Loucy (cell line): Measurements from ENCODE around the gene FAT1.

Experiments used
- H2AFZ ChIP-seq: fragments of 200-600 bp; sonication (generic); 2 replicates; pipeline ENCODE4 v1.6.0; 2016; ENCODE audit warnings: antibody characterized with exemption, mild to moderate bottlenecking, low read length, moderate library complexity
- H3F3A ChIP-seq: fragments of 200-600 bp; 2 replicates; pipeline ENCODE4 v1.6.0; 2016; ENCODE audit warnings: antibody characterized with exemption, low read depth, mild to moderate bottlenecking
- H3K27me3 ChIP-seq: fragments of 200-600 bp; sonication (generic); 2 replicates; pipeline ENCODE4 v1.6.1; 2014; ENCODE audit warnings: low read length, mild to moderate bottlenecking; ENCODE audit not compliant: insufficient read depth, poor library complexity, severe bottlenecking
- H3K36me3 ChIP-seq: fragments of 200-600 bp; sonication (generic); 2 replicates; pipeline ENCODE4 v1.6.1; 2016; ENCODE audit warnings: low read length; ENCODE audit not compliant: insufficient read depth
- H3K4me1 ChIP-seq: fragments of 200-600 bp; sonication (generic); 2 replicates; pipeline ENCODE4 v1.5.1; 2014; ENCODE audit warnings: low read length, mild to moderate bottlenecking; ENCODE audit not compliant: insufficient read depth, poor library complexity, severe bottlenecking
- H3K4me2 ChIP-seq: fragments of 200-600 bp; sonication (generic); 2 replicates; pipeline ENCODE4 v1.6.0; 2014; ENCODE audit warnings: antibody characterized with exemption, low read length, low read depth, mild to moderate bottlenecking; ENCODE audit not compliant: poor library complexity, severe bottlenecking
- H3K4me3 ChIP-seq: fragments of 200-600 bp; sonication (generic); 2 replicates; pipeline ENCODE4 v1.5.1; 2014; ENCODE audit warnings: low read length, mild to moderate bottlenecking, mixed read lengths; ENCODE audit not compliant: poor library complexity, severe bottlenecking
- H3K79me2 ChIP-seq: fragments of 200-600 bp; sonication (generic); 2 replicates; pipeline ENCODE4 v1.6.1; 2014; ENCODE audit warnings: low read length; ENCODE audit not compliant: insufficient read depth
- H3K9ac ChIP-seq: fragments of 200-600 bp; sonication (generic); 2 replicates; pipeline ENCODE4 v1.6.0; 2014; ENCODE audit warnings: mild to moderate bottlenecking, low read depth, low read length, moderate library complexity; ENCODE audit not compliant: poor library complexity, severe bottlenecking
- H3K9me2 ChIP-seq: fragments of 200-600 bp; sonication (generic); replicated peaks from 2 replicates; pipeline ENCODE4 v1.6.1; 2016; ENCODE audit warnings: low read depth, low read length, mixed read lengths
- H3K9me3 ChIP-seq: fragments of 200-600 bp; sonication (generic); 2 replicates; pipeline ENCODE4 v1.6.1; 2014; ENCODE audit warnings: mild to moderate bottlenecking, antibody characterized with exemption, low read length, low read depth; ENCODE audit not compliant: insufficient read depth
- H4K20me1 ChIP-seq: fragments of 200-600 bp; sonication (generic); 2 replicates; pipeline ENCODE4 v1.6.0; 2014; ENCODE audit warnings: antibody characterized with exemption, low read length, mild to moderate bottlenecking; ENCODE audit not compliant: insufficient read depth, poor library complexity, severe bottlenecking
- CTCF ChIP-seq: fragments of 200-600 bp; sonication (generic); conservative IDR thresholded peaks from 2 replicates; pipeline ENCODE4 v1.5.1; 2014; ENCODE audit warnings: mild to moderate bottlenecking, antibody characterized with exemption, low read length
- EZH2phosphoT487 ChIP-seq: fragments of 200-600 bp; IDR thresholded peaks from 2 replicates; pipeline ENCODE4 v1.6.1; 2018; ENCODE audit warnings: antibody characterized with exemption, mild to moderate bottlenecking, moderate library complexity, borderline replicate concordance

Gene FAT1

GRCh38 chr4:186557061-186557460 is 166.6 kb downstream of the FAT1 start:
- Histone ChIP-seq H3K9me2 (no peaks in the 10 kb centered on the region), H3K36me3 (no peaks in the 10 kb centered on the region), H3K9ac (no peak overlapping the region), H3K27me3 (no peaks in the 10 kb centered on the region), H2AFZ (no peak overlapping the region), H4K20me1 (no peaks in the 10 kb centered on the region), H3F3A (no peaks in the 10 kb centered on the region), H3K79me2 (no peaks in the 10 kb centered on the region), H3K4me2 (no peak overlapping the region), H3K4me1 (no peaks in the 10 kb centered on the region), H3K9me3 (no peaks in the 10 kb centered on the region), H3K4me3 (no peak overlapping the region)
- TF ChIP-seq CTCF (no peak), EZH2phosphoT487 (no peak)

GRCh38 chr4:186554914-186555827 is 168.5 kb downstream of the FAT1 start, which contains the start of gene MTNR1A:
Gene MTNR1A (minus strand): TSS chr4:186555567. CDS start chr4:186555365, 202 bp downstream.
- Histone ChIP-seq H4K20me1 (no peaks in the 10 kb centered on the region), H2AFZ (no peak within 1 kb of the TSS), H3K9me2 (no peaks in the 10 kb centered on the region), H3K4me2 (no peak within 1 kb of the TSS), H3K4me3 (no peak within 1 kb of the TSS), H3K4me1 (no peaks in the 10 kb centered on the region), H3K9ac (no peak within 1 kb of the TSS), H3K36me3 (no peaks in the 10 kb centered on the region), H3K9me3 (no peaks in the 10 kb centered on the region), H3F3A (no peaks in the 10 kb centered on the region), H3K27me3 (no peaks in the 10 kb centered on the region), H3K79me2 (no peaks in the 10 kb centered on the region)
- TF ChIP-seq CTCF (no peak), EZH2phosphoT487 (no peak)

- Histone ChIP-seq H2AFZ (no peak overlapping the region), H3K9me3 (no peaks in the 10 kb centered on the region), H3K27me3 (no peaks in the 10 kb centered on the region), H3K4me1 (no peaks in the 10 kb centered on the region), H3K4me2 (no peak overlapping the region), H3K9me2 (no peaks in the 10 kb centered on the region), H3K4me3 (no peak overlapping the region), H3F3A (no peaks in the 10 kb centered on the region), H3K9ac (no peak overlapping the region), H4K20me1 (no peaks in the 10 kb centered on the region), H3K36me3 (no peaks in the 10 kb centered on the region), H3K79me2 (no peaks in the 10 kb centered on the region)
- no peak for TF ChIP-seq CTCF
- no peak for TF ChIP-seq EZH2phosphoT487
These were observed 169.1 kb downstream of the FAT1 start for GRCh38 chr4:186554539-186554913.
